Measurements from ENCODE around the gene MAML2.
"Not testable (repeated sequence)": the region's sequence is repeated elsewhere in the genome, so short reads cannot be mapped to it uniquely, and the experiment has no call there.

The MAML2 gene

GRCh38 chr11:96278039-96278897 is 64.7 kb downstream of the MAML2 start:
- Histone ChIP-seq H3K4me1 (ENCODE audit: control insufficient read depth, insufficient read depth, low read length) (peaks cover 39% of the 10 kb centered on the region), H3K27ac (ENCODE audit: low read depth, low read length) (no peak overlapping the region), H3K36me3 (ENCODE audit: control insufficient read depth, insufficient read depth, low read length) (no peaks in the 10 kb centered on the region), H3K9ac (ENCODE audit: low read depth, low read length) (no peak overlapping the region), H3K27me3 (ENCODE audit: control insufficient read depth, insufficient read depth, low read length) (no peaks in the 10 kb centered on the region), H3K9me3 (ENCODE audit: control insufficient read depth, insufficient read depth, low read length) (no peaks in the 10 kb centered on the region), H3K4me3 (ENCODE audit: low read depth, low read length) (no peak overlapping the region)

- peaks cover 45% of the 10 kb centered on the region for H3K4me1 ChIP-seq (ENCODE audit: control insufficient read depth, insufficient read depth, low read length)
- H3K9me3 ChIP-seq (ENCODE audit: control insufficient read depth, insufficient read depth, low read length): no peaks in the 10 kb centered on the region
- no peak overlapping the region for H3K4me3 ChIP-seq (ENCODE audit: low read depth, low read length)
- no peak overlapping the region for H3K9ac ChIP-seq (ENCODE audit: low read depth, low read length)
- no peaks in the 10 kb centered on the region for H3K27me3 ChIP-seq (ENCODE audit: control insufficient read depth, insufficient read depth, low read length)
- no peak overlapping the region for H3K27ac ChIP-seq (ENCODE audit: low read depth, low read length)
- no peaks in the 10 kb centered on the region for H3K36me3 ChIP-seq (ENCODE audit: control insufficient read depth, insufficient read depth, low read length)
These were observed 65.3 kb downstream of the MAML2 start for GRCh38 chr11:96277696-96278038.

- Histone ChIP-seq H3K9ac (ENCODE audit: low read depth, low read length) (no peak overlapping the region), H3K27ac (ENCODE audit: low read depth, low read length) (no peak overlapping the region), H3K36me3 (ENCODE audit: control insufficient read depth, insufficient read depth, low read length) (no peaks in the 10 kb centered on the region), H3K4me3 (ENCODE audit: low read depth, low read length) (no peak overlapping the region), H3K9me3 (ENCODE audit: control insufficient read depth, insufficient read depth, low read length) (no peaks in the 10 kb centered on the region), H3K4me1 (ENCODE audit: control insufficient read depth, insufficient read depth, low read length) (peaks cover 49% of the 10 kb centered on the region), H3K27me3 (ENCODE audit: control insufficient read depth, insufficient read depth, low read length) (no peaks in the 10 kb centered on the region)
These were observed 66.2 kb downstream of the MAML2 start for GRCh38 chr11:96276836-96277235.

- Histone ChIP-seq H3K36me3 (ENCODE audit: control insufficient read depth, insufficient read depth, low read length) (no peaks in the 10 kb centered on the region), H3K4me3 (ENCODE audit: low read depth, low read length) (no peak overlapping the region), H3K27me3 (ENCODE audit: control insufficient read depth, insufficient read depth, low read length) (no peaks in the 10 kb centered on the region), H3K4me1 (ENCODE audit: control insufficient read depth, insufficient read depth, low read length) (peaks cover 46% of the 10 kb centered on the region), H3K9me3 (ENCODE audit: control insufficient read depth, insufficient read depth, low read length) (no peaks in the 10 kb centered on the region), H3K27ac (ENCODE audit: low read depth, low read length) (no peak overlapping the region), H3K9ac (ENCODE audit: low read depth, low read length) (no peak overlapping the region)
These were observed 67.0 kb downstream of the MAML2 start for GRCh38 chr11:96275801-96276594.

- Histone ChIP-seq H3K9ac (ENCODE audit: low read depth, low read length) (no peak overlapping the region), H3K27ac (ENCODE audit: low read depth, low read length) (no peak overlapping the region), H3K27me3 (ENCODE audit: control insufficient read depth, insufficient read depth, low read length) (no peaks in the 10 kb centered on the region), H3K4me1 (ENCODE audit: control insufficient read depth, insufficient read depth, low read length) (peaks cover 21% of the 10 kb centered on the region), H3K4me3 (ENCODE audit: low read depth, low read length) (no peak overlapping the region), H3K36me3 (ENCODE audit: control insufficient read depth, insufficient read depth, low read length) (no peaks in the 10 kb centered on the region), H3K9me3 (ENCODE audit: control insufficient read depth, insufficient read depth, low read length) (no peaks in the 10 kb centered on the region)
These were observed 69.5 kb downstream of the MAML2 start for GRCh38 chr11:96273507-96273906.

- Histone ChIP-seq H3K4me3 (ENCODE audit: low read depth, low read length) (no peak overlapping the region), H3K4me1 (ENCODE audit: control insufficient read depth, insufficient read depth, low read length) (peaks cover 15% of the 10 kb centered on the region), H3K27ac (ENCODE audit: low read depth, low read length) (peak overlapping the region; percentile 58), H3K9ac (ENCODE audit: low read depth, low read length) (no peak overlapping the region), H3K36me3 (ENCODE audit: control insufficient read depth, insufficient read depth, low read length) (no peaks in the 10 kb centered on the region), H3K9me3 (ENCODE audit: control insufficient read depth, insufficient read depth, low read length) (no peaks in the 10 kb centered on the region), H3K27me3 (ENCODE audit: control insufficient read depth, insufficient read depth, low read length) (no peaks in the 10 kb centered on the region)
These were observed 70.3 kb downstream of the MAML2 start for GRCh38 chr11:96272529-96273222.

GRCh38 chr11:96271777-96272176 is 71.2 kb downstream of the MAML2 start:
- Histone ChIP-seq H3K27ac (ENCODE audit: low read depth, low read length) (no peak overlapping the region), H3K4me3 (ENCODE audit: low read depth, low read length) (no peak overlapping the region), H3K9me3 (ENCODE audit: control insufficient read depth, insufficient read depth, low read length) (no peaks in the 10 kb centered on the region), H3K4me1 (ENCODE audit: control insufficient read depth, insufficient read depth, low read length) (peaks cover 23% of the 10 kb centered on the region), H3K9ac (ENCODE audit: low read depth, low read length) (no peak overlapping the region), H3K36me3 (ENCODE audit: control insufficient read depth, insufficient read depth, low read length) (no peaks in the 10 kb centered on the region), H3K27me3 (ENCODE audit: control insufficient read depth, insufficient read depth, low read length) (no peaks in the 10 kb centered on the region)

GRCh38 chr11:96271352-96271751 is 71.6 kb downstream of the MAML2 start:
- H3K9me3 ChIP-seq (ENCODE audit: control insufficient read depth, insufficient read depth, low read length); H3K4me3 ChIP-seq (ENCODE audit: low read depth, low read length); H3K27ac ChIP-seq (ENCODE audit: low read depth, low read length); H3K27me3 ChIP-seq (ENCODE audit: control insufficient read depth, insufficient read depth, low read length); H3K9ac ChIP-seq (ENCODE audit: low read depth, low read length); H3K36me3 ChIP-seq (ENCODE audit: control insufficient read depth, insufficient read depth, low read length): not testable (repeated sequence)
- H3K4me1 ChIP-seq (ENCODE audit: control insufficient read depth, insufficient read depth, low read length): peaks cover 23% of the 10 kb centered on the region

- not testable (repeated sequence) for H3K9ac ChIP-seq (ENCODE audit: low read depth, low read length); H3K4me3 ChIP-seq (ENCODE audit: low read depth, low read length); H3K27me3 ChIP-seq (ENCODE audit: control insufficient read depth, insufficient read depth, low read length); H3K27ac ChIP-seq (ENCODE audit: low read depth, low read length); H3K9me3 ChIP-seq (ENCODE audit: control insufficient read depth, insufficient read depth, low read length); H3K36me3 ChIP-seq (ENCODE audit: control insufficient read depth, insufficient read depth, low read length)
- peaks cover 22% of the 10 kb centered on the region for H3K4me1 ChIP-seq (ENCODE audit: control insufficient read depth, insufficient read depth, low read length)
These were observed 74.5 kb downstream of the MAML2 start for GRCh38 chr11:96268527-96268926.

- H3K9me3 ChIP-seq (ENCODE audit: control insufficient read depth, insufficient read depth, low read length): no peaks in the 10 kb centered on the region
- H3K4me1 ChIP-seq (ENCODE audit: control insufficient read depth, insufficient read depth, low read length): peaks cover 13% of the 10 kb centered on the region
- no peak overlapping the region for H3K9ac ChIP-seq (ENCODE audit: low read depth, low read length)
- no peak overlapping the region for H3K4me3 ChIP-seq (ENCODE audit: low read depth, low read length)
- H3K27me3 ChIP-seq (ENCODE audit: control insufficient read depth, insufficient read depth, low read length): no peaks in the 10 kb centered on the region
- H3K36me3 ChIP-seq (ENCODE audit: control insufficient read depth, insufficient read depth, low read length): no peaks in the 10 kb centered on the region
- no peak overlapping the region for H3K27ac ChIP-seq (ENCODE audit: low read depth, low read length)
These were observed 75.4 kb downstream of the MAML2 start for GRCh38 chr11:96267496-96268032.

Measured in HUES48 (cell line).